Bronchial epithelial cell (primary cell): ENCODE measurements around the gene PARVB. TPM values are rescaled to one million over a fixed set of nuclear protein-coding genes. Genes with fewer than 3 reads are reported as not detected.

ENCODE experiments used
- DNase-seq: peaks from one replicate; pipeline ENCODE4 v3.0.0-alpha.2; 2010; ENCODE audit warnings: low read depth
- FAIRE-seq: peaks from 2 replicates; lab custom pipeline; 2011; peaks lifted over from hg19 to GRCh38; lab: Jason Lieb, UNC
- H3K27me3 ChIP-seq: 2 replicates; pipeline ENCODE4 v1.5.1; 2011; ENCODE audit warnings: low read length; ENCODE audit not compliant: control insufficient read depth, insufficient read depth
- H3K36me3 ChIP-seq: 2 replicates; pipeline ENCODE4 v1.5.1; 2011; ENCODE audit warnings: low read length; ENCODE audit not compliant: control insufficient read depth, insufficient read depth
- H3K4me3 ChIP-seq: 2 replicates; pipeline ENCODE4 v1.5.1; 2011; ENCODE audit warnings: mild to moderate bottlenecking, low read depth, low read length, control low read depth
- total RNA-seq: library from RNA; depleted of rRNA; stranded (reverse); fragments of >200 nt; gene quantifications from 2 replicates; pipeline ENCODE4 v1.2.1, GENCODE V29; 2014
- TF ChIP-seq, protein P1 (sequence below): IDR thresholded peaks from 2 replicates; pipeline ENCODE4 v1.5.1; 2011; ENCODE audit warnings: mild to moderate bottlenecking, moderate library complexity, low read length, control low read depth, inconsistent platforms; ENCODE audit not compliant: insufficient read depth, severe bottlenecking

The PARVB gene
- total RNA-seq, 1 donor from 2014 or later: 3.4 TPM

DNA sequence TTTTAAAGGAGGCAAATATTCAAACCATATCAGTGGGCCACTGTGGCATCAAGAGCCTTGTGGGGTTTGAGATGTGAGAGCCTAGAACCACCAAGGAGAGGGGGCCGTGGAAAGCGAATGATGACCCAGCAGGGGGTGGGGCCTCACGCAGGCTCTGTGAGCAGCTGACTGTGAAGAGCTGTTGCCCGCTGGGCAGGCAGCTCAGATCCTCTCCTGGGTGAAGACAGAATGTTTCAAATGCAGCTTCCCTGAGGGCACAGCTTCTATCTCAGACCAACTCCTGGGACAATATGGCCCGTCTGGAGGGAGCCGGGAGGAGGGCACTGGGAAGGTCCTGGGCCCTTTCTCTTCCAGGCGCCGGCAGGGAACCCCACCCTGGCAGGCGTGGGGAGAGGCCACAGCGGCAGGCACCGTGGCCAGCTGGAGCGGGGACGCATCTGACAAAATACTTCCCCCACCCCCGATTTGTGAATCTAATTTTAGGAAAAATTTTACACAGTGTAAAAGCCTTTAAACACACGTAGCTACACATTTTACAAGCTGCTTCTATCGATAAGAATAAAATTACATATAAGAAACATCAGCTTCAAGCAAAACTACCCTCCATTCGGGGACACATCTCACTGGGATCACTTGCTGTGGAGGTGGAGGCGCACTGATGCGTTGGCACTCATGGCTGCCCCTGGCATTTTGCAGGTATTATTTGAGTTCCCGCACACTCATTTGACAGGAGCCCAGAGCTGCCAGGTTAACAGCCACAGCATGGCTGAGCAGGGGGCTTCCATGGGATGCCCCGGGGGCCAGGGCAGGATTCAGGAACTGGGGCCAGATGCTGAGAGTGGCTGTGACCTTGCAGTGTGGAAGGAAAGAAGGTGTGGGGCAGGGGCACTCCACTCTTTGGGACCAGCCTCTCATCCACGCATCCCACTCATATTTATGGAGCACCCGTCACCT lies 196.9 kb downstream of the PARVB start:
- no peak for DNase-seq
- FAIRE-seq: no peak
- TF ChIP-seq, protein P1, sequence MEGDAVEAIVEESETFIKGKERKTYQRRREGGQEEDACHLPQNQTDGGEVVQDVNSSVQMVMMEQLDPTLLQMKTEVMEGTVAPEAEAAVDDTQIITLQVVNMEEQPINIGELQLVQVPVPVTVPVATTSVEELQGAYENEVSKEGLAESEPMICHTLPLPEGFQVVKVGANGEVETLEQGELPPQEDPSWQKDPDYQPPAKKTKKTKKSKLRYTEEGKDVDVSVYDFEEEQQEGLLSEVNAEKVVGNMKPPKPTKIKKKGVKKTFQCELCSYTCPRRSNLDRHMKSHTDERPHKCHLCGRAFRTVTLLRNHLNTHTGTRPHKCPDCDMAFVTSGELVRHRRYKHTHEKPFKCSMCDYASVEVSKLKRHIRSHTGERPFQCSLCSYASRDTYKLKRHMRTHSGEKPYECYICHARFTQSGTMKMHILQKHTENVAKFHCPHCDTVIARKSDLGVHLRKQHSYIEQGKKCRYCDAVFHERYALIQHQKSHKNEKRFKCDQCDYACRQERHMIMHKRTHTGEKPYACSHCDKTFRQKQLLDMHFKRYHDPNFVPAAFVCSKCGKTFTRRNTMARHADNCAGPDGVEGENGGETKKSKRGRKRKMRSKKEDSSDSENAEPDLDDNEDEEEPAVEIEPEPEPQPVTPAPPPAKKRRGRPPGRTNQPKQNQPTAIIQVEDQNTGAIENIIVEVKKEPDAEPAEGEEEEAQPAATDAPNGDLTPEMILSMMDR: no peak
- H3K36me3 ChIP-seq: no peaks in the 10 kb centered on the region
- H3K27me3 ChIP-seq: no peaks in the 10 kb centered on the region
- H3K4me3 ChIP-seq: no peak overlapping the region

DNA sequence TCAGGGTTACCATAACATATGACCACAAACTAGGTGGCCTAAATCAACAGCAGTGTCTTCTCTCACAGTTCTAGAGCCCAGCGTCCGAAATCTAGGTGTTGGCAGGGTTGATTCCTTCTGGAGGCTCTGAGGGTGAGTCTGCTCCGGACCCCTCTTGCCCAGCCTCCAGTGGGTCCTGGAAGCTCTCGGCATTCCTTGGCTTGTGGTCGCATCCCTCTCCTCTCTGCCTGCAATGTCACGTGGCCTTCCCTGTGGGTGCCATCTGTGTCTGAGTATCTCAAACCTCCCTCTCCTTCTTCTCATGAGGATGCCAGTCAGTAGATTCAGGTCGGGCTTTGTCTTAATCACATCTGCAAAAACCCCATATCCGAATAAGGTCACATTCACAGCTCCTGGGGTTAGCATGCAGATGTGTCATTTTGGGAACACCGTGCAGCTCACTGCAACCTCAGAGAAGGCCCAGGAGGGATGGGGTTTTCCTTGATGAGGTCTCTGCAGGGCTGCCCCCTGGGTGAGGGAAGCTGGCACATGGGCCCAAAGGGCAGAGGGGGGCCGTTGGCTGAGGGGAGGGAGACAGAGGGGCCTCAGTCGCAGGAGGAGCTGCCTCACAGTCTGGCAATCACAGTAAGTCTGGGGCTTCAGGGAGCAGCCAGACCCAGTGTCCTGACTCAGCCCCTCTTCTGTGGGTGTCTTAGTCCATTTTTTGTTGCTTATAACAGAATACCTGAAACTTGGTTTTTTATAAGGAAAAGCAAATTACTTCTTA lies 197.8 kb downstream of the PARVB start:
- no peak overlapping the region for H3K4me3 ChIP-seq
- H3K36me3 ChIP-seq: no peaks in the 10 kb centered on the region
- FAIRE-seq: peak; percentile 82
- H3K27me3 ChIP-seq: no peaks in the 10 kb centered on the region
- TF ChIP-seq, protein P1: no peak
- no peak for DNase-seq

Other genes starting within 250 kb of the PARVB start
- gene EFCAB6, start 212.0 kb upstream of the PARVB start, total RNA-seq: 0.26 and 0.64 TPM in 2 replicates
- under 0.01 TPM in 2 replicates for gene SULT4A1, start 161.8 kb upstream of the PARVB start, total RNA-seq
- gene PNPLA5, start 132.3 kb upstream of the PARVB start, total RNA-seq: not detected in 2 replicates
- 1.3 and 1.7 TPM in 2 replicates for gene PNPLA3, start 100.5 kb upstream of the PARVB start, total RNA-seq
- gene SAMM50, start 68.9 kb upstream of the PARVB start, total RNA-seq: 28.7 and 32.6 TPM in 2 replicates
- gene PARVG, start 156.6 kb downstream of the PARVB start, total RNA-seq: not detected in 2 replicates